Mesendoderm (in vitro differentiated cells): ENCODE data around the gene MUC21.

Experiments used
- DNase-seq: peaks from one replicate; pipeline ENCODE4 v3.0.0; 2013
- H2AK5ac ChIP-seq: 2 replicates; pipeline ENCODE4 v1.6.1; 2013; ENCODE audit warnings: low read length, inconsistent platforms
- H2BK120ac ChIP-seq: 2 replicates; pipeline ENCODE4 v1.6.1; 2013; ENCODE audit warnings: low read depth, mild to moderate bottlenecking, low read length, moderate library complexity, mixed read lengths
- H2BK15ac ChIP-seq: replicated peaks from 2 replicates; pipeline ENCODE4 v1.6.1; 2013; ENCODE audit warnings: low read depth, mild to moderate bottlenecking, moderate library complexity
- H2BK5ac ChIP-seq: 2 replicates; pipeline ENCODE4 v1.6.1; 2013; ENCODE audit warnings: low read length, inconsistent platforms
- H3K18ac ChIP-seq: 2 replicates; pipeline ENCODE4 v1.6.1; 2013; ENCODE audit warnings: mild to moderate bottlenecking, low read length, mixed read lengths
- H3K23ac ChIP-seq: one replicate; pipeline ENCODE4 v1.6.1; 2013; ENCODE audit warnings: low read length
- H3K27ac ChIP-seq: 2 replicates; pipeline ENCODE4 v1.5.1; 2013; ENCODE audit warnings: low read depth, mild to moderate bottlenecking, inconsistent platforms, low read length, moderate library complexity
- H3K27me3 ChIP-seq: 2 replicates; pipeline ENCODE4 v1.6.1; 2013; ENCODE audit warnings: low read length, control low read depth, mild to moderate bottlenecking, inconsistent platforms; ENCODE audit not compliant: insufficient read depth, poor library complexity
- H3K36me3 ChIP-seq: 2 replicates; pipeline ENCODE4 v1.6.1; 2013; ENCODE audit warnings: low read length, inconsistent platforms; ENCODE audit not compliant: control insufficient read depth, insufficient read depth
- H3K4ac ChIP-seq: one replicate; pipeline ENCODE4 v1.6.1; 2013; ENCODE audit warnings: low read depth, mild to moderate bottlenecking, low read length, moderate library complexity
- H3K4me1 ChIP-seq: 2 replicates; pipeline ENCODE4 v1.6.1; 2013; ENCODE audit warnings: low read depth, low read length, inconsistent platforms; ENCODE audit not compliant: control insufficient read depth
- H3K4me2 ChIP-seq: 2 replicates; pipeline ENCODE4 v1.6.1; 2013; ENCODE audit warnings: low read length
- H3K4me3 ChIP-seq: 2 replicates; pipeline ENCODE4 v1.5.1; 2013; ENCODE audit warnings: mild to moderate bottlenecking, low read length
- H3K56ac ChIP-seq: one replicate; pipeline ENCODE4 v1.6.1; 2013; ENCODE audit warnings: low read length
- H3K79me1 ChIP-seq: 2 replicates; pipeline ENCODE4 v1.6.1; 2013; ENCODE audit warnings: low read length, inconsistent platforms
- H3K79me2 ChIP-seq: 2 replicates; pipeline ENCODE4 v1.6.1; 2013; ENCODE audit warnings: mild to moderate bottlenecking, low read length; ENCODE audit not compliant: control insufficient read depth, insufficient read depth
- H3K9ac ChIP-seq: 2 replicates; pipeline ENCODE4 v1.6.1; 2013; ENCODE audit warnings: low read length, inconsistent platforms
- H4K5ac ChIP-seq: one replicate; pipeline ENCODE4 v1.6.1; 2013; ENCODE audit warnings: low read length
- H4K8ac ChIP-seq: one replicate; pipeline ENCODE4 v1.6.1; 2013; ENCODE audit warnings: low read depth, mild to moderate bottlenecking, control low read depth, low read length, moderate library complexity
- WGBS: extraction: QIAGEN DNeasy Blood & Tissue Kit; methylation state at CpG from one replicate; pipeline ENCODE4 v1.1.7; 2013; ENCODE audit warnings: low lambda C conversion rate, missing lambda C conversion rate; ENCODE audit not compliant: insufficient coverage; ENCODE audit errors: extremely low coverage; 5-methylcytosine and 5-hydroxymethylcytosine counted together

The MUC21 gene

DNA sequence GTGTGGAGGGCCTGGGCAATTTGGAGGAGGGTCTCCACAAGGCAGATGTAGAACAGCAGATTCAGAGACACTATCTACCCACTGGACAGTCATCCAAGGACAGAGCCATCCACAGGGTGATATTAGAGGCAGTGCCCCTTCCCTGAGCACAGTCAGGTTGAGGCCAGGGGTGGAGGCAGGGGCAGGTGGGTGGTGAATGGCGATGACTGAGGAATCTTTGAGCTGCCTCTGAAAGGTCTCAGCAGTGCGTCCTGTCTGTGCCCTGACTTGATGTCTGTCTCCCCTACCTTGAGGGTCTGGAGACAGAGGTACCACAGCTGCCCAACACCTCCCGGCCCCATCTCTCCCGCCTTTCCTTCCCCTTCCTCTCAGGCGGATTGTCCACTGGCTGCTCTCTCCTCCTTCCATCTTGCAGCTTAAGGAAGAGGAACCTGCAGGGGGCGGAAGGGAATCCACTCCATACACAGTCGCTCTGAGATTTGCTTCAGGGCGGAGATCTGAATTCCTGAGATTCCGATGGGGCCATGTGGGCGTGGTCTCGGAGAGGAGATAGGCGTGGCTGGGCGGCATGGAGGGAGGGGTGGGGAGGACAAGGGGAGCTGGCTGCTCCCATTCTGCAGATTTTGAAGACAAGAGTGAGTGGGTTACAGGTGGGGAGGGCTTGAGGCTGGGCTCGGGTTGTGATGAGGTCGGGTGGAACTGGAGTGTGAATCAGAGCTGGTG lies 41.0 kb upstream of the MUC21 start:
- H3K4me3 ChIP-seq: no peak overlapping the region
- no peaks in the 10 kb centered on the region for H3K79me2 ChIP-seq
- no peak overlapping the region for H4K8ac ChIP-seq
- H3K27me3 ChIP-seq: no peaks in the 10 kb centered on the region
- peak; percentile 98 for DNase-seq
- no peak overlapping the region for H4K5ac ChIP-seq
- no peaks in the 10 kb centered on the region for H3K36me3 ChIP-seq
- H3K18ac ChIP-seq: no peak overlapping the region
- H3K79me1 ChIP-seq: no peaks in the 10 kb centered on the region
- no peak overlapping the region for H3K4me2 ChIP-seq
- no peak overlapping the region for H2BK15ac ChIP-seq
- peak overlapping the region; percentile 50 for H3K9ac ChIP-seq
- peak overlapping the region; percentile 89 for H2BK5ac ChIP-seq
- H3K27ac ChIP-seq: no peak overlapping the region
- H2BK120ac ChIP-seq: no peak overlapping the region
- peak overlapping the region; percentile 95 for H2AK5ac ChIP-seq
- H3K4ac ChIP-seq: no peak overlapping the region
- H3K4me1 ChIP-seq: peaks cover 7% of the 10 kb centered on the region
- WGBS: no CpG with 5 or more reads among the region's 15 CpGs
- H3K56ac ChIP-seq: peak overlapping the region; percentile 79
- H3K23ac ChIP-seq: peak overlapping the region; percentile 92

DNA sequence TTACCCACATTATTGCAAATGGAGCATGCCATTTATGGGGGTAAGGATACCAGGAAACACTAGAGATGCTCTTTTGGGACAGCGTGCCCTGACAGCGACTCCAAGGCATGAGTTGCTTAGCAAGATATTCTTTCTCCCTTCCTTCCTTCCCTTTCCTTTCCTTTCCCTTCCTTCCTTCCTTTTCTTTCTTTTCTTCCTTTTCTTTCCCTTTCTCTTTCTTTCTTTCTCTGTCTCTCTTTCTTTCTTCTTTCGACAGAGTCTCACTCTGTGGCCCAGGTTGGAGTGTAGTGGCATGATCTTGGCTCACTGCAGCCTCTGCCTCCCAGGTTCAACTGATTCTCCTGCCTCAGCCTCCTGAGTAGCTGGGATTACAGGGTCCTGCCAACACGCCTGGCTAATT lies 39.5 kb upstream of the MUC21 start:
- Histone ChIP-seq H3K18ac (no peak overlapping the region), H3K4me3 (no peak overlapping the region), H2BK15ac (no peak overlapping the region), H3K4me2 (no peak overlapping the region), H4K5ac (no peak overlapping the region), H3K9ac (no peak overlapping the region), H2AK5ac (no peak overlapping the region), H3K79me1 (no peaks in the 10 kb centered on the region), H3K4ac (no peak overlapping the region), H3K23ac (no peak overlapping the region), H2BK5ac (no peak overlapping the region), H3K27me3 (no peaks in the 10 kb centered on the region), H3K4me1 (peaks cover 7% of the 10 kb centered on the region), H3K36me3 (no peaks in the 10 kb centered on the region), H3K79me2 (no peaks in the 10 kb centered on the region), H4K8ac (no peak overlapping the region), H3K56ac (no peak overlapping the region), H2BK120ac (no peak overlapping the region), H3K27ac (no peak overlapping the region)
- no peak for DNase-seq
- WGBS: no CpG with 5 or more reads among the region's 4 CpGs

DNA sequence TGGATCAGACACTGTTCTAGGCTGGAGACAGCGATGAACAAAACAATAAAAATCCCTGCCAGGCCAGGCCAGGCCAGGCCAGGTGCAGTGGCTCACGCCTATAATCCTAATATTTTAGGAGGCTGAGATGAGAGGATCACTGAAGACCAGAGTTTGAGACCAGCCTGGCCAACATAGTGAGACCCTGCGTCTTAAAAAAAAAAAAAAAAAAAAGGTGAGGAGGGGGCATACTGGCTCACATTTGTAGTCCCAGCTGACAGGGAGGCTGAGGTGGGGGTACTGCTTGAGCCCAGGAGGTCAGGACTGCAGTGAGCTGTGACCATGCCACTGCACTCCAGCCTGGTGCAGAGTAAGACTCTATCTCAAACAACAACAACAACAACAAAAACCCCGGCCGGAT lies 38.2 kb upstream of the MUC21 start:
- H3K9ac ChIP-seq: no peak overlapping the region
- H3K23ac ChIP-seq: no peak overlapping the region
- no peak overlapping the region for H2BK15ac ChIP-seq
- H2BK5ac ChIP-seq: no peak overlapping the region
- DNase-seq: no peak
- no peak overlapping the region for H3K18ac ChIP-seq
- WGBS: no CpG with 5 or more reads among the region's 5 CpGs
- H3K27ac ChIP-seq: no peak overlapping the region
- H3K79me2 ChIP-seq: no peaks in the 10 kb centered on the region
- no peak overlapping the region for H3K4ac ChIP-seq
- no peak overlapping the region for H4K5ac ChIP-seq
- H3K79me1 ChIP-seq: no peaks in the 10 kb centered on the region
- H4K8ac ChIP-seq: no peak overlapping the region
- no peak overlapping the region for H3K4me3 ChIP-seq
- H3K4me1 ChIP-seq: peaks cover 7% of the 10 kb centered on the region
- H3K36me3 ChIP-seq: no peaks in the 10 kb centered on the region
- H3K27me3 ChIP-seq: no peaks in the 10 kb centered on the region
- H2AK5ac ChIP-seq: no peak overlapping the region
- H3K4me2 ChIP-seq: no peak overlapping the region
- H2BK120ac ChIP-seq: no peak overlapping the region
- H3K56ac ChIP-seq: no peak overlapping the region

DNA sequence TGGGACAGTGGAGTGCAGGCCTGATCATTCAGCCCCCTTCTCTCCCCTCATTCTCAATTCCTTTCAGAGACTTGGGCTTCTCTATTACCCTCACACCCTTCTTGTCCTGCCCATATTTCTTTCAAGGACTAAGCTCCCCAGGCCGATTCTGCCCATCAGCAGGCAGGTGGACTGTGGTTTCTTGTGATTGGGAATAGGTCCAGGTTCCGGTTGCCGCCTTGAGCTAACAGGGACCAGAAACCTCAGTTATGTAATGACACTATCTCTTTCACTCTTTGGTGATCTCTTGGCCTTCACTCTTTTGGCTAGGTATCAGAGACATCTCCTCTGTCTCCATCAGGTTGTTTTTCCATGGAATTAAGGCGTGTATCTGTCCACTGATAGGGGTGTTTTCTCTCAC lies 36.3 kb upstream of the MUC21 start:
- Histone ChIP-seq H3K27ac (no peak overlapping the region), H3K27me3 (no peaks in the 10 kb centered on the region)

DNA sequence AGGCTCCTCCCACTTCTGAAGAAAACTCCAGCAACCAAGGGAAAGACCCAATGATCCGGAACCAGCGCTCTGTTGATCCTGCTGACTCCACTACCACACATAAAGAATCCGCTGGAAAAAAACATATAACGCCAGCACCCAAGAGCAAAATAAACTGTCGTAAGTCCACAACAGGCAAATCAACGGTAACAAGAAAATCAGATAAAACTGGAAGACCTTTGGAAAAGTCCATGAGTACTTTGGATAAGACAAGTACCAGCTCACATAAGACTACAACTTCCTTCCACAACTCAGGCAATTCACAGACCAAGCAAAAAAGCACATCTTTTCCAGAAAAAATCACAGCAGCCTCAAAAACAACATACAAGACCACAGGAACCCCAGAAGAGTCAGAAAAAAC lies 34.7 kb upstream of the MUC21 start:
- Histone ChIP-seq H3K9ac (no peak overlapping the region), H3K56ac (no peak overlapping the region), H3K23ac (no peak overlapping the region), H3K18ac (no peak overlapping the region), H4K5ac (no peak overlapping the region), H3K4me3 (no peak overlapping the region), H3K4ac (no peak overlapping the region), H3K36me3 (no peaks in the 10 kb centered on the region), H3K4me1 (no peaks in the 10 kb centered on the region), H3K4me2 (no peak overlapping the region), H3K27ac (no peak overlapping the region), H3K79me1 (no peaks in the 10 kb centered on the region), H3K79me2 (no peaks in the 10 kb centered on the region), H3K27me3 (no peaks in the 10 kb centered on the region), H2BK120ac (no peak overlapping the region), H2BK5ac (no peak overlapping the region), H2AK5ac (no peak overlapping the region), H4K8ac (no peak overlapping the region), H2BK15ac (no peak overlapping the region)
- WGBS: no CpG with 5 or more reads among the region's 6 CpGs
- DNase-seq: no peak

More for the DNA sequence above, 36.3 kb upstream of the MUC21 start:
- DNase-seq: no peak
- H3K23ac ChIP-seq: no peak overlapping the region
- H3K36me3 ChIP-seq: no peaks in the 10 kb centered on the region
- no peak overlapping the region for H2AK5ac ChIP-seq
- no peak overlapping the region for H4K8ac ChIP-seq
- H2BK5ac ChIP-seq: no peak overlapping the region
- no CpG with 5 or more reads among the region's 4 CpGs for WGBS
- H3K4me3 ChIP-seq: no peak overlapping the region
- H3K9ac ChIP-seq: no peak overlapping the region
- no peak overlapping the region for H3K56ac ChIP-seq
- no peak overlapping the region for H2BK120ac ChIP-seq
- no peaks in the 10 kb centered on the region for H3K79me2 ChIP-seq
- H3K18ac ChIP-seq: no peak overlapping the region
- H3K4ac ChIP-seq: no peak overlapping the region
- no peak overlapping the region for H3K4me2 ChIP-seq
- H2BK15ac ChIP-seq: no peak overlapping the region
- H3K79me1 ChIP-seq: no peaks in the 10 kb centered on the region
- no peak overlapping the region for H4K5ac ChIP-seq
- peaks cover 5% of the 10 kb centered on the region for H3K4me1 ChIP-seq

DNA sequence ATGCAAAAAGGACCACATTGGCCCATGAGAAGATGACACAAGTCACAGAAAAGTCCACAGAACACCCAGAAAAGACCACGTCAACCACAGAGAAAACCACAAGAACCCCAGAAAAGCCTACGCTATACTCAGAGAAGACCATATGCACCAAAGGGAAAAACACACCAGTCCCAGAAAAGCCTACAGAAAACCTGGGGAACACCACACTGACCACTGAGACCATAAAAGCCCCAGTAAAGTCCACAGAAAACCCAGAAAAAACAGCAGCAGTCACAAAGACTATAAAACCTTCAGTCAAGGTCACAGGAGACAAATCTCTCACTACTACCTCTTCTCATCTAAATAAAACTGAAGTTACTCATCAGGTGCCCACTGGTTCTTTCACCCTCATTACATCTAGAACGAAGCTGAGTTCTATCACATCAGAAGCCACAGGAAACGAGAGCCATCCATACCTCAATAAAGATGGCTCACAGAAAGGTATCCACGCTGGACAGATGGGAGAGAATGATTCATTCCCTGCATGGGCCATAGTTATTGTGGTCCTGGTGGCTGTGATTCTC lies 31.5 kb upstream of the MUC21 start:
- Histone ChIP-seq H4K5ac (no peak overlapping the region), H3K79me1 (no peaks in the 10 kb centered on the region), H3K27ac (no peak overlapping the region), H3K79me2 (no peaks in the 10 kb centered on the region), H2BK15ac (no peak overlapping the region), H3K4me3 (no peak overlapping the region), H2BK5ac (no peak overlapping the region), H3K4me2 (no peak overlapping the region), H2AK5ac (no peak overlapping the region), H2BK120ac (no peak overlapping the region), H3K9ac (no peak overlapping the region), H3K4ac (no peak overlapping the region), H3K36me3 (no peaks in the 10 kb centered on the region), H3K27me3 (no peaks in the 10 kb centered on the region), H3K56ac (no peak overlapping the region), H3K4me1 (peaks cover 9% of the 10 kb centered on the region), H4K8ac (no peak overlapping the region), H3K18ac (no peak overlapping the region), H3K23ac (no peak overlapping the region)
- WGBS: no CpG with 5 or more reads among the region's 5 CpGs
- DNase-seq: no peak
